Sciatic nerve (tissue), 2 donors: Measurements from ENCODE around the gene TADA1. TPM values are rescaled to one million over a fixed set of nuclear protein-coding genes. Genes with fewer than 3 reads are reported as not detected.
A peak's percentile ranks its signal among the peaks of the same experiment; 100 is the strongest.

Experiments used
- ATAC-seq: fragments of 200-7000 bp; cut with Tn5 transposase; one replicate; pipeline ENCODE4 v1.9.1; 2020; ENCODE audit warnings: mild to moderate bottlenecking, moderate library complexity
- DNase-seq: peaks from one replicate; pipeline ENCODE4 v3.0.0-alpha.2; 2020; ENCODE audit warnings: low spot score
- intact Hi-C: fragments of 100-400 bp; cut with DNase I; formaldehyde crosslinking; loops from one replicate; pipeline ENCODE4 v1.14.2; 2022
- total RNA-seq: library from RNA; stranded (reverse); fragmentation: NEBNext Ultra II Directional; extraction: Animal tissue kit (Norgen Biotek cat#: 25700); gene quantifications from one replicate; pipeline ENCODE4 v1.2.1, GENCODE V29; 2021
- donor health status: DM: no; HTN: no; CAD: no.
- donor health status: DM: no; HTN: no; CAD: no.

TADA1 gene, protein sequence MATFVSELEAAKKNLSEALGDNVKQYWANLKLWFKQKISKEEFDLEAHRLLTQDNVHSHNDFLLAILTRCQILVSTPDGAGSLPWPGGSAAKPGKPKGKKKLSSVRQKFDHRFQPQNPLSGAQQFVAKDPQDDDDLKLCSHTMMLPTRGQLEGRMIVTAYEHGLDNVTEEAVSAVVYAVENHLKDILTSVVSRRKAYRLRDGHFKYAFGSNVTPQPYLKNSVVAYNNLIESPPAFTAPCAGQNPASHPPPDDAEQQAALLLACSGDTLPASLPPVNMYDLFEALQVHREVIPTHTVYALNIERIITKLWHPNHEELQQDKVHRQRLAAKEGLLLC
- total RNA-seq = 16.9 TPM

DNA sequence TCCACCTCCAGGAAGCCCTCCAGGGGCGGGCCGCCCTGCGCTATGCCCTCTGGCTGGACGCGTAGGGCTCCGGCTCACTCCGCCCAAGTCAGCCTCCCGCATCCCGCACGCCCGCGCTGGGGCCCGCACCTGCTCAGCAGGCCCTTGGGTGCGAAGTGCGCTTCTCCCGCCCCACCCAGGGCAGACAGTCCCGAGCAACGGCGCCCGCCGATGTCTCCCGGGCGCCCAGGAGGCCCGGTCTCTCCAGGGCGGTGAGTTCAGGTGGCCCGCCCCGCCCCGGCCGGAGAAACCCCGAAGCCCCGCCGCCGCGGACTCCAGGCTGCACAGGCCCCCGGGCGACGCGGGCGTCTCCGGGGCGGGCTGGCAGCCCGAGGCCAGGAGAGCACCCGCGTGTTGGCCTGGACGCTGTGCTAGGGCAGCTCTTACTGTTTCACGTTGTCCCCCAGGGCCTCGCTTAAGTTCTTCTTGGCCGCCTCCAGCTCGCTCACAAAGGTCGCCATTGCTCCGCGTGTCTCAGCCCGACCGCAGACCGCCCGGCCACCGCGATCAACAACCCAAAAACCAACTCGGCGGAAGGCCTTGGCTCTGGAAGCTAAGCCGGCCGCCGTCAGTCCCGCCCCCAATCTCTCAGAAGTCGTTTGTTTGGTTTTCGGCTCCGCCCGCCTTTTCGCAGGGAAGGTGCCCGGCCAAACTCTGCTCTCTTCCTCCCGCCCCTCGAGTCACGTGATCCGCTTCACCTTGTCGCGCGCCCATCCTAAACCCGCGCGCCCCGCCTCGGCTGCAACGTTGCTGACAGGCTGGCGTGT is at the start of gene TADA1:
TADA1 (minus strand) TSS at position 531 of the 806 bp plus-strand sequence; CDS start at position 500, 31 bp downstream.
- intact Hi-C loops = no loop called here
- DNase-seq = peak; percentile 98

DNA sequence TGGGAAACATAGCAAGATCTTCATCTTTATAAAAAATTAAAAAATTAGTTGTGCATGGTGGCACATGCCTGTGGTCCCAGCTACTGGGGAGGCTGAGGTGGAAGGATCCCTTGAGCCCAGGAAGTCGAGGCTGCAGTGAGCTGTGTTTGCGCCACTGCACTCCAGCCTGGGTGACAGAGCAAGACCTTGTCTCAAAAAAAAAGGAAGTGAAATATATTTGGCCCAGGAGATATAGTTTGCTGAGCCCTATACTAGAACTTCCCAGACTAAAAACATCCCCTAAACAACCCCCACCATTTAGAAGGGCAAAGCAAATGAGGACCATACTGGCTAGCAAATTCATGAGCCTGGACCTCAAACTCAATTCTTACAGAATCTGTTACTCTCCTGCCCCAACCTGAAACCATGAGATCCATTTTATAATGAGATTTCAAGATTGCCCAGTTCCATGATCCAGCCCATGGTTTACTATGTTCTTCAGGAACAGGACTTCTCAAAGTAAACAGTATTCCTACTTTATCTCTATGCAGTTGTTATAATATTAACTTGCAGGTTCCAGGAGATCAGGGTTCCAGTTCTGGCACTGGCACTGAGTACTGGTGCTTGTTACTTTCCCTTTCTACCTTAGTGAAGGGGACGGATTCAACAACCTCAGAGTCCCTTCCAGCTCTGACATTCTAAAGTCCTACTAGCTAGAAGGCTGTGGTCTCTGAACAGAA is 48.9 kb upstream of the TADA1 start:
- intact Hi-C loops = no loop called here
- ATAC-seq = no peak

More for the DNA sequence above, at the start of gene TADA1:
- peak; percentile 100 for ATAC-seq

DNA sequence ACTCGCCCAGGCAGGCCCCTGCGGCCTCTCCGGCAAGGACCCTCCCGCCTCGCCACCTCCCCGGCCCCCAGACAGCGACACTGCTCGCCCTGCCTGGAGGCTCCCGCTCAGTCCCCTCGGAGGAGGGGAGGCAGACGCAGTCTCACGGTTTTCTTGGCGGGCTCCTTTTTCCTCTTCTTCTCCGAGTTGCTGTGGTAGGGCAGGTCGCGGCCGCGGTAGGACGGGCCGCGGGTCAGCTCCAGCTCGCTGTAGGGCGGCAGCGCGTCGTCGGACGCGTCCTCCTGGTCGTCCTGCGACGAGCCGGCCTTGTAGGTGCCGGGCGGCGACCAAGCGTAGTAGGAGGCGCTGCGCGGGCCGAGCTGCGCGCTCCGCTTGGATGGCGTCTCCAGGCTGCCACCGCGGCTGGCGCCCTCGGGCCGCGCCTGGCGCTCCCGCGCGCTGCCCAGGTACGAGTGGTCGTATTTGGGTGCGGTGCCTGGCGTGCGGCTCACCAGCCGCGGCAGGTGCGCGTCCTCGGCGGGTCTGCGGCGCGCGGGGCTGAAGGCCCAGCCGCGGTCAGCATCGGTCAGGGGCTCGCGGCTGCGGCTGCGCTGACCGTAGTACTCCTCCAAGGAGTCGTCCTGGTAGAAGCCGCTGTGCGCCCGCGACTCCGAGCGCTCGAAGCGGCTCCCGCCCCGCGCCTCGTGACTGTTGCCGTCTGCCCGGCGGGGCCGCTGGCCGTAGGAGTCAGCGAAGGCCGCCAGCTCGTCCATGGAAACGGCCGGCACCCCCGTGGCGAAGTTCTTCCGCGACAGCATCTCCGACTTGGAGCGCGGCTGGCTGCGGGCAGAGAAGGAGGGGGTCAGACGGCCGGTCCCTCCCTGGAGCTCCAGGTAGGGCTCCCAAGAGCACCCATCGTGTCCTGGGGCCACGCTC is 44.8 kb upstream of the TADA1 start:
- intact Hi-C loops = no loop called here
- no peak for DNase-seq
- no peak for ATAC-seq

More for the DNA sequence above, 48.9 kb upstream of the TADA1 start:
- no peak for DNase-seq

DNA sequence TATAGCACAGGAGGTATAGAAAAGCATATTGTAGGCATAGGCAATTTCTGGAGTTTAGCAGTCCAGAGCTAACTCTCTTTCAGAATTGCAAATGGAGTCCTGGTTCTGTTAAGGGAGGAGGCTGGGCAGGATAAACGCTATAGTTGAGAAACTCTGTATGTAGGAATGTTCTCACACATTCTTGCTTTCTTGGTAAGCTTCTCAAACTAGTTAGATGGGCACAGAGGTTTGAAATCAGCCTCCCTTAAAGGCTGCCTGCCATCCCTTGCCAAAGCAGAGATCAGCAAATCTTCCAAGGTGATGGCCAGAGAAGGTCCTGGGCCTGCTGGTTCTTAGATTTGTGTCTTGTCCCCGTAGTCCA is 42.9 kb upstream of the TADA1 start:
- intact Hi-C loops = no loop called here
- ATAC-seq (no peak), DNase-seq (no peak)

DNA sequence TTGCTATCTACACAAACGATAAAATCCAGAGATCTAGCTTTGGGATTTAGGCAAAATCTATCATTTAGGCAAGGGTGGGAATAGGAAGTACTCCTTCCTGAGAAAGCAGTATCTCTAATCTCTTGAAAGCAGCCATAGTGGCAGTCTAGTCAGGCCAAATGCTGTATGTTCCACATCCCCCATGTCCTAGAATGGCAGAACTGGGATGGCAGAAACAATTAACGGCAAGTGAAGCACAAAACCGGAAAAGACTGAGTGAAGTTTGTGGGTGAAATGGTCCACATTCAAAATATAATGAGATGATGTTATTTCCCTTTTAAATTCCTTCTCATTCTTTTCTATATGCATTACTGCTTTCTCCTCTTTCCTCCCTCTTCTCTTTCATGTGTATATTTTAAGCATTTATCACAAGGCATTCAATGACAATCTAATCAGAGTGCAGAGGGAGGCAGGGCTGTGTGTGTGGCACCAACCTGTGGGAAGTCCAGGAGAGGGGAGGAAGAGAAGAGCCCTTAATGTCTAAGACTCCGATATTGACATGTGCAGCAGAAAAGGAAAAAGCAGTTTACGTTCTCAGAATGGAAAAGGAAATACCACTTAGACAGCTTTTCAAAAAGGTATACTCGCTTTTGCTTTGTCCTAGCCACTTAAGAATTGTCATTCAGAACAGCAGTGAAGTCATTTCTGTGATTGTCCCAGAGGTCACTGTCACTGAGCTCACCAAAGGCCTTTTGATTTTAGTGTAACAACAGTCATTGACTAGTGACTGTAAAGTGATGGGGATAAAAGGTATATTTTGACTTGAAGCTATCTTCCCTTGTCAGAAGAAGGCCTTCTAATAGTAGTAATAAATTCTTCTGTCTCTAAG is 42.3 kb upstream of the TADA1 start:
- intact Hi-C loops = no loop called here
- DNase-seq (no peak), ATAC-seq (no peak)

DNA sequence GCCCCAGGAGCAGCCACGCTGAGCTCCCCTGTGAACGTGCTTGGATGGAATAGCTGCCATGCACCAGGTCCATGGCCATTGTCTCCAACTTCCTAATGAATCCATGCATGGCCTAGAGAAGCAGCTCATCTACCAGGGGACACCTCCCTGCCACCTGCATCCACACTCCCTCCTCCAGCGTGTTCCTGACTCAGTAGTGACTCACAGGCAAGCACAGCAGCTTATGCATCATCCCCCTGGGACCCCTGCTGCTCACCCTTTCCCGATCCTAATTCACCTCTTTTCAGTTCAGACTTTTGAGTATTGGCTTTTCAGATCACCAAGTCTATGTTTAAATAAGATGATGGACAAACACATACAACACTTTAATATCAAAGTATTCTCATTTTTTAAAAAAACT is 39.9 kb upstream of the TADA1 start:
- DNase-seq = no peak
- intact Hi-C loops = no loop called here
- no peak for ATAC-seq

DNA sequence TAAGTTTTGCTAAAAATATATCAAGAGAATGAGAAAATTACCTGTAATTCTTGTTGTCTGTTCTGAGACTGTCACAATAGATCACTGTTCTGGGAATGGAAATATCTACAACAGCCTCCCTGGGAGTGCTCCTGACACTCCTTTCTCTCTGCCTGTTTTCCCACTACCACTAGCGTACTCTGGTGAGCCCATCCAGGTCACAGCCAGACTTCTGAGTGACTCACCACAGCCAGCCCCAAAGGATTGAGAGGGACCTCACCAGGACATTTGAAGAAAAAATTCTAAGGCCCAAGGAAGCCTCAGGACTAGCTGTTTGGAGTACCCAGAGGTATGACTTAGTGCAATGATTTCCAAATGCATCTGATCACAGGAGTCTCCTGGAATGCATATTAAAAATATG is 39.0 kb upstream of the TADA1 start:
- intact Hi-C loops = no loop called here
- ATAC-seq (no peak), DNase-seq (no peak)

DNA sequence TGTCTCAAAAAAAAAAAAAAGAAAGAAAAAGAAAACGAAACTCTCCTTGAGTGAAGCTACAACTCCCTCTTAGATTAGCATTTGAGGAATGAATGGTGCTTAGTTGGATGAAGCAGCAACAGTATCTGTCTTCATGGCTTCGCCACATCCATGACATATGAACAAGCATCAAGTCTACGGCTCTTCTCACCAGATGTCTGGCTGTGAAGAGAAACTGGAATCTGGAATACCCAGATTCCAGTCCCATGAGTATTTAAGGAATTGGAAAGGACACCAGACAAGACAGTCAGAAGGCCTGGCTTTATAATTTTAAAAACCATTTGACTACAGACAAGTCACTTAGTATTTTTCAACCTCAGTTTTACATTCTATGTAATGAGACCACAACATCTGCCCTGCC is 38.0 kb upstream of the TADA1 start:
- intact Hi-C loops = no loop called here
- ATAC-seq = no peak
- no peak for DNase-seq

DNA sequence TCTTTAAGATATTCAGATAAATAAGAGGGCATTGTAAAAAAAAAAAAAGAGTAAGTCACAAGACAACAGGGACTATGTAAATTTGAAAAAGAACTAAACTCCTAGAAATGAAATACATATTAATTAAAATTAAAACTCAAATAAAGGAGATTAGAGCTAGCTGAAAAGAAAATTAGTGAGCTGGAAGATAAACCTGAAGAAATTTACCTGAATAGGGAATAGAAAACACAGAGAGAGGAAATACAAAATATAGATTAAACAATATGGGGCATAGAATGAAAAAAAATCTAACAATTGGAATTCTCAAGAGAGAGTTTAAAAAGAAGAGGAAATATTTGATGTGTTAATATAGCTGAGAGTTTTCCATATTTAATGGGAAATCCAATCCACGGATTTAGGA is 35.6 kb upstream of the TADA1 start:
- DNase-seq = no peak
- intact Hi-C loops = no loop called here
- ATAC-seq = no peak

DNA sequence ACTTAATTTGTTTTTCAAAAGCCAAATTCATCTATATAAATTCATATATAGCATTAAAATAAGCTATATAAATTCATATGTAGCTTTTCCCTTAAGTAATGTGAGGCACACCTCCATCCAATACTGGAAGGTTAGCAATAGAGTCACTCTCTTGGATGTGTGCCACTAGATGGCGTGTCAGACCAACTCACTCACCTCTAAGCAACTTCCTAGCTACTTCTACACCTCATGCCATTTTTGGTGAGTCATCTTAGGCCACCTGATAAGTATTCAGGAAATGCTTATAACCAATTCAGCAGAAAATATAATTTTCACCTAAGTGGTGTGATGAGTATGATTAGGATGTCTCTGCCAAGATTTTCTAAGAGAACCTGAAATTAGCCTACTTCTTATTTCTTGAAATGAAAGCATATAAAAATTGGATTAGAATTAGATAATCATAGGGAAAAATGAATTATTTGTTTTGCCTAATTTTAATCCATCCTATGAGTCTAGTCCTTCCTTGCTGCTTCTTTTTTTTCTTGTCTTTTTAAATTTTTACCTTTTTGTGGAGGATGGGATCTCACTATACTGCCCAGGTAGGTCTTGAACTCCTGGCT is 34.4 kb upstream of the TADA1 start:
- ATAC-seq = peak; percentile 61

DNA sequence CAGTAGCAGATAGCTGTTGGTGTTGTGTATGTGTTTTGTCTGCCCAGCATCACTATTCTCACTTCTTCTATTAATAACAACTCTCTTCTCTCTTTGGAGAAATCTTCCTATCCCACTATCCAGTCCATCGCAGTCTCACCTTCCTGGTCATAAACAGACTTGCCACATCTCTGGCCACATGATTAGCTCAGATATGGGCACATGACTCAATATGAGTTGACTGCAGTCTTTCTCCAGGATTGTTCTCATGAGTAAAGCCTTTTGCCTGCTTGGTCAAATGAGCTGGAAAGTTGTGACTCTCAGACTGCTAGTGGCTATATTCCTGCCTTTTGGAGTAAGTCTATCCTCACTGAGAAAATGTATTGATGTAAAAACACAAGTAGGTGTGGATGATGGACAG is 32.9 kb upstream of the TADA1 start:
- intact Hi-C loops = loop anchor here (5.0 to 10.0 kb wide), 2 partner anchors 148 to 526 kb away; no protein-coding TSS in a partner anchor
- DNase-seq (no peak), ATAC-seq (no peak)

More for the DNA sequence above, 34.4 kb upstream of the TADA1 start:
- intact Hi-C loops = no loop called here
- peak; percentile 67 for DNase-seq

DNA sequence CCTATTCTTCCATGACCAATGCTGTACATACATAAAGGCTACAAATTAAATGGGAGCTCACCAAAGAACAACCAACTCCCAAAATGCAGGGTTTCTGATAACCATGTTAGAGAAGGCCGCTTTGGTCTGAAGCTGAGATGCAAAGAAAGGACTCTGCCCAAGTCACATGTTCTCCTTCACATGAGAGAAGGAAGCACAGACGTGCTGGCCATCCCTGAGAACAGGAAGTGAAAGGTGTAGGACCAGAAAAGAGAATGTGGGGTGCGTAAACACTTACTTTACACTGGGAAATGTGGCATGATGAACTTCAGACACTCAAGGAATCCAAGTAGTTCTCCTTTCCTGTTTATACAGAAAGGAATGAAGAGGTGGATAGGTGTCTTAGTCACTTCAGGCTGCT is 31.7 kb upstream of the TADA1 start:
- no peak for DNase-seq
- intact Hi-C loops = loop anchor here (5.0 to 10.0 kb wide), 2 partner anchors 150 to 527 kb away; no protein-coding TSS in a partner anchor
- ATAC-seq = no peak

DNA sequence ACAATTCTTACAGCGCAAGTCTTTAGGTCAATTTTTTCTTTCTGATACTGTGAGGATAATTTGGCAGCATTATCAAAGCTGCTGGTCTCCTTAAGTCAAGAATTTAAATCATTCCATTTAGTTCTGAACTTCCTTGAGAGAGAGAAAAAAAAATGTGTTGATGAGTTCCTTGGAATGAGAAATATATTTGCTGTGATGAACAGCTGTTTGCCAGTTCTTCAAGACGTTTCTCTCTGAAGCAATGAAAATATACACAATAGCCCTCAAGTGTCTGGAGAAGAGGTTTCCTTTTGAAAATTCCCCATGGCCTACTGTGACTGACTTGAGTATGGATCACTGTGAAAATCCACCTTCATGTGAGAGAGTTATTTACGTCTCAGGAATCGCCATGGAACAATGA is 31.0 kb upstream of the TADA1 start:
- intact Hi-C loops = loop anchor here (5.0 to 10.0 kb wide), 2 partner anchors 150 to 528 kb away; no protein-coding TSS in a partner anchor
- DNase-seq = no peak

DNA sequence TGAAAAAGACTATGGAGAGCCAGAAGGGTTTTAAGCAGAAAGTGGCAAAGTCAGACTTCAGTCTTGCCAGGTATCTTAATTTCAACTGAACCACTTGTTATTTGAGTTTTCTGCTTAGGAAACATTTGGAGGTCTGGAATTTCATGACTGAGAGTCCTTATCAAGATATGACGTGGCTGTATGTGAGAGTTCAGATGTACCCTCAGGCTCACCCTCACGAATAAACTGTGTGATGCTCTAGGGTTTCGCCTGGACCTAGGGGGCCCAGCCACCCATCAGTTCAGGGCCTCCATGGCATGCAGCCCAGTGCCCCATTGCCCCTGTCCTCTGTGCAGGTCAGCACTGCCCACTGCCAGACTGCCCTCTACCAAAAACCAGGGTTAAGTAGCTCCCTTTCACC is 30.6 kb upstream of the TADA1 start:
- DNase-seq (no peak), ATAC-seq (no peak)
- intact Hi-C loops = loop anchor here (5.0 to 10.0 kb wide), 2 partner anchors 151 to 528 kb away; no protein-coding TSS in a partner anchor

More for the DNA sequence above, 31.0 kb upstream of the TADA1 start:
- ATAC-seq = no peak

DNA sequence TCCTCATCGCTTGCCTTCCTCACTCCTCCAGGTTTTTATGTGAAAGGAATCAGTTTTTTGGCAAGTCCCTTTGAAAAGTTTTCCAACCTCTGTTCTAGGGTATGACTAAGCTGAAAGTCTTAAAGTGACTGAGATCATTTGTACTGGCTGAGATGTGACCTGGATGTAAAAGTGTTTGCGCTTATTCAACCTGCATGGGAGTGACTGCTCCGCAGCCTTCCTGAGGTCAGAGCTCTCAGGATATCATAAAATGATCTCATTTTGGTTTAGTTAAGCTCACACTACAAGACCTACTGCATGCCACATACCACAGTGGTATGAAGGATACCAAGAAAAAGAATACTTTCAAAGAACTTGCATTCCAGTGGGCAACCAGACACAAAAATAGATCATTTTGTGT is 29.8 kb upstream of the TADA1 start:
- intact Hi-C loops = loop anchor here (5.0 to 10.0 kb wide), 2 partner anchors 151 to 529 kb away; no protein-coding TSS in a partner anchor
- ATAC-seq (peak; percentile 52), DNase-seq (no peak)

DNA sequence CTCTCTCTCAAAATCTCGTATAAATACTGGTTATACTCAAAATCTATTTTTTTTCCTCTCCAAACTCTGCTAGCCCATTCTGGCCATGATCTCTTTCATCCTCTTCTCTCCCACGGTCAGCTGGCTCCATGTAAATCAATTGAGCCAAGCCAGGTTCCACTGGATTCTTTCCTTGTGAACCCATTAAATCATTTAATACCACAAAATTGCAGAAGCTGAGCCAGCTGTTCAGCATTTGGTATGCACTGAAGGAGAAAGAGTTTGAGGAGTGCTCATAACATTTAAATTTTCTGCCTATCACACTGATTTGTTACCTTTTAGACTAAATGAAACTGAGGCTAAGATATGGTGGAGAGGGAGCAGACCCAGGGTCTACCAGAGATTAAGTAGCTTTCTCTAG is 29.1 kb upstream of the TADA1 start:
- DNase-seq (no peak), ATAC-seq (no peak)
- intact Hi-C loops = loop anchor here (5.0 to 10.0 kb wide), 2 partner anchors 152 to 530 kb away; no protein-coding TSS in a partner anchor

DNA sequence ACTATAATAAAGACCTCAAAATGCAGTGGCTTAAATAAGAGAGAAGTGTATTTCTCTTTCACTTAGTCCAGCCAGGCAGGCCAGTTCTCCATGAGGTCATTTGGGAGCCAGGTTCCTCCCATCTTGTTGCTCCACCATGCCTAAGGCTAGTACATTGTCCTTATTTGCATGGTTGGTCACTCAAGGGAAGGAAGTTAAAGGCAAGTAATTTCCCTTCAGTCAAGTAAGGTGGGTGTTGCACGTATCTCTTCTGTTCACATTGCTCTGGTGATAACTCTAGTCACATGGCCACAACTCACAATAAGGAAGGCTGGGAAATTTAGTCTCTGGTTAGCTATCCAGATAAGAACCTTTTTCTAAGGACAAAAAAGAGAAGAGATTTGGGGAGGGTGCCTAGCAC is 27.2 kb upstream of the TADA1 start:
- no peak for ATAC-seq
- intact Hi-C loops = loop anchor here (10.0 kb wide), 1 partner anchor 532 kb away; no protein-coding TSS in a partner anchor

More for the DNA sequence above, 27.2 kb upstream of the TADA1 start:
- DNase-seq = no peak
